Osteocyte (in vitro differentiated cells): Measurements from ENCODE around the gene SIAH3. TPM values are rescaled to one million over a fixed set of nuclear protein-coding genes. Genes with fewer than 3 reads are reported as not detected.

Experiments
- DNase-seq: peaks from one replicate; pipeline ENCODE4 v3.0.0; 2021; ENCODE audit warnings: mixed read lengths; ENCODE audit not compliant: unreplicated experiment; ENCODE audit errors: extremely low spot score
- H3K27ac Mint-ChIP-seq: one replicate; pipeline ENCODE4 v1.8.0; 2021; ENCODE audit warnings: mild to moderate bottlenecking, mixed read lengths; ENCODE audit not compliant: unreplicated experiment
- H3K27me3 Mint-ChIP-seq: one replicate; pipeline ENCODE4 v1.8.0; 2021; ENCODE audit warnings: mixed read lengths; ENCODE audit not compliant: unreplicated experiment
- H3K36me3 Mint-ChIP-seq: one replicate; pipeline ENCODE4 v1.8.0; 2021; ENCODE audit warnings: mixed read lengths; ENCODE audit not compliant: unreplicated experiment
- H3K4me1 Mint-ChIP-seq: one replicate; pipeline ENCODE4 v1.8.0; 2021; ENCODE audit warnings: mixed read lengths; ENCODE audit not compliant: unreplicated experiment
- H3K4me3 Mint-ChIP-seq: one replicate; pipeline ENCODE4 v1.8.0; 2021; ENCODE audit warnings: mild to moderate bottlenecking, moderate library complexity, mixed read lengths; ENCODE audit not compliant: unreplicated experiment
- H3K9me3 Mint-ChIP-seq: one replicate; pipeline ENCODE4 v1.8.0; 2021; ENCODE audit warnings: mixed read lengths; ENCODE audit not compliant: unreplicated experiment
- CTCF ChIP-seq: fragments of 200-600 bp; sonication (generic); IDR thresholded peaks from 2 replicates; pipeline ENCODE4 v1.5.0; 2021; ENCODE audit warnings: antibody characterized with exemption, mild to moderate bottlenecking, moderate library complexity
- total RNA-seq: library from RNA; stranded (reverse); gene quantifications from 2 replicates; pipeline ENCODE4 v1.2.1, GENCODE V29; 2021

Gene SIAH3
- total RNA-seq, 1 donor from 2014 or later = not detected

GRCh38 chr13:45752510-45752909 lies 99.0 kb downstream of the SIAH3 start:
- no peak overlapping the region for H3K4me3 Mint-ChIP-seq
- TF ChIP-seq CTCF = no peak
- H3K36me3 Mint-ChIP-seq = peaks cover under 1% of the 10 kb centered on the region
- no peaks in the 10 kb centered on the region for H3K4me1 Mint-ChIP-seq
- H3K27me3 Mint-ChIP-seq = peaks cover 10% of the 10 kb centered on the region
- peaks cover under 1% of the 10 kb centered on the region for H3K9me3 Mint-ChIP-seq
- no peak overlapping the region for H3K27ac Mint-ChIP-seq
- no peak for DNase-seq

GRCh38 chr13:45751885-45752284 lies 99.7 kb downstream of the SIAH3 start:
- DNase-seq = no peak
- Mint-ChIP-seq H3K27ac (no peak overlapping the region), H3K4me3 (no peak overlapping the region), H3K9me3 (no peaks in the 10 kb centered on the region), H3K4me1 (no peaks in the 10 kb centered on the region), H3K36me3 (no peaks in the 10 kb centered on the region), H3K27me3 (peaks cover 10% of the 10 kb centered on the region)
- no peak for TF ChIP-seq CTCF

- Mint-ChIP-seq H3K4me1 (no peaks in the 10 kb centered on the region), H3K36me3 (no peaks in the 10 kb centered on the region), H3K27me3 (peaks cover 11% of the 10 kb centered on the region), H3K27ac (no peak overlapping the region), H3K4me3 (no peak overlapping the region), H3K9me3 (no peaks in the 10 kb centered on the region)
- no peak for TF ChIP-seq CTCF
- no peak for DNase-seq
Measured at GRCh38 chr13:45750566-45750965, 101.0 kb downstream of the SIAH3 start.

- H3K27me3 Mint-ChIP-seq = peaks cover 25% of the 10 kb centered on the region
- H3K4me3 Mint-ChIP-seq = no peak overlapping the region
- no peak for DNase-seq
- H3K27ac Mint-ChIP-seq = no peak overlapping the region
- TF ChIP-seq CTCF = no peak
- H3K36me3 Mint-ChIP-seq = no peaks in the 10 kb centered on the region
- no peaks in the 10 kb centered on the region for H3K4me1 Mint-ChIP-seq
- no peaks in the 10 kb centered on the region for H3K9me3 Mint-ChIP-seq
Measured at GRCh38 chr13:45748941-45749759, 102.4 kb downstream of the SIAH3 start.

GRCh38 chr13:45747071-45747470 lies 104.5 kb downstream of the SIAH3 start:
- no peak for TF ChIP-seq CTCF
- Mint-ChIP-seq H3K27me3 (peaks cover 35% of the 10 kb centered on the region), H3K36me3 (no peaks in the 10 kb centered on the region), H3K9me3 (no peaks in the 10 kb centered on the region), H3K27ac (no peak overlapping the region), H3K4me3 (no peak overlapping the region), H3K4me1 (no peaks in the 10 kb centered on the region)
- no peak for DNase-seq
